ENCODE results near the gene EDN2. TPM values are rescaled to one million over a fixed set of nuclear protein-coding genes. Genes with fewer than 3 reads are reported as not detected.

EDN2 gene
- total RNA-seq, 1 experiment from 2014 or later, result 8.9 TPM

DNA sequence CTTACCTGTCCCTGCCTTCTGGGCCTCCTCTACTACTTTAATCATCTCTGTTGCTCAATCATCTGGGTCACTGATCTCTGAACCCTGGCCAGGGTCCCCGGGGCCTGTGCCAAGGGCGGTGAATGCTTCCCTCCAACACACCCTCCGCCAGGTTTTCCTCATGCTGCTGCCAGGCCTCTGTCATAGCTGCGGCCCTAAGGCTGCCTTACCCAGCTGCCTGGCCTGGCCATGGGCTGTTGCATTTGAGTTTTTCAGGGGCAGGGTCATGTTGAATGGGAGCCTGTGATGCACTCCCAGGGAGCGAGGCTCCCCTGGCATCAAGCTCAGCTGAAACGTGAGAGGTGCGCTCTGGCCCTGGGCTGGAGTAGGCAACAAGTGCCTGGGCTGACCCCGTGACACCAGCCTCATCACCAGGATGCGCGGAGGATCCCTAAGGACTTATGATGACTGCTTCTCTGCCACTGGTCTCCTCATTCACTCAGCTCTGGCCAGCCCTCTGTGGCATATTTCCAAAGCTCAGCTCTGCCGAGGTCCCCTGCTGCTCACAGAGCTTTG, 7.6 kb downstream of the EDN2 start:
- in situ Hi-C loops (cut with HindIII; ENCODE audit: low pct_unique_long_range_greater_than_20kb, low sequenced_read_pairs), result no loop called here
- no peak for DNase-seq (ENCODE audit: low read depth)

DNA sequence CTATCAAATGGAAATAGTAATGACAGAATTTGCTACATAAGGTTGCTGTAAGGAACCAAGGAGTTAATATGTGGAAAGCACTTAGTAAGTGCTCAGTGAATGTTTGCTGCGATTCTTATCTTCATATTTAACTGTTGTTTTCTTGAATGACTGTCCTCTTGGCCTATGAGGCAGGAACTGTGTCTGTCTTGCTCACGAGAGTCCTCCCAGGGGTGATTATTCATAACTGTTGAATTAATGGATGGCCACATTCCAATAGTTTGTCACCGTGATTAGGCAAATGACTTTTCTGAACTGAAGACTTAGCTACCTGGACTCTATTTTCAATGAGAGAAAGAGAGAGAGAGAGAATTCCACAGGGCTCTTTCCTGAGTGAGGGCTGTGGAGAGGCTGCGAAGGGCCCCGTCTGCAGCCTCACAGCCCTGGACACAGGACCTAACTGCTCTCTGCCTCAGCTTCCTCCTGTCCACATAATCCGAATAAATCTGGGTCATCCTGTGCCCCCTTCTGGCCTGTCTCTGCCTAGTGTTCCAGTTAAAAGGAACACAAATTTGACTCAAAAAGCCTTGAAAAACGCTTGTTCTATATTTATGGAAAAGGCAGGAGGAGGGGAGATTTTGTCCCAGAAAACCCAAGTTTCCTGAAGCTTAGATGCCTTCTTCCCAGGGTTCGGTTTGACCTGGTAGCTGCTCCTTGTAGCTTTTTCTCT, 8.5 kb downstream of the EDN2 start:
- no peak for DNase-seq (ENCODE audit: low read depth)
- in situ Hi-C loops (cut with HindIII; ENCODE audit: low pct_unique_long_range_greater_than_20kb, low sequenced_read_pairs), result no loop called here

DNA sequence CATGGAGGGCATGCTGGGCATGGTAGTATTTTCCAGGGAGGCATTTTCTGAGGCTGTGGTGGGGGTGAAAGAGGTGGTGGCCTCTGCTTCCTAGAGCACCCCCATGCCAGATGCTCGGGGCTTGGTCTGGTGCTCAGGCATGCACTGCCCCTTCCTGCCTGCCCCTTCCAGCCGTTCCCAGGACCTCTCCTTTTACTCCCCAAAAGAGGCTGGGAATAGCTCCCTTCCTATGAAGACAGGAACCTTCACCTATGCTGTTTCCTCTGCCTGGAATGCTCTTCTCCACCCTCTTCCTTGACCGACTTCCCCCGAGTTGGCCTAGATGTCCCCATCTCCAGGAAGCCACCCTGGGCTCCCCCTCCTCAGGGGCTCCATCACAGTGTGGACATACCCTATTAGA, 9.1 kb downstream of the EDN2 start:
- no peak for DNase-seq (ENCODE audit: low read depth)
- in situ Hi-C loops (cut with HindIII; ENCODE audit: low pct_unique_long_range_greater_than_20kb, low sequenced_read_pairs), result no loop called here

DNA sequence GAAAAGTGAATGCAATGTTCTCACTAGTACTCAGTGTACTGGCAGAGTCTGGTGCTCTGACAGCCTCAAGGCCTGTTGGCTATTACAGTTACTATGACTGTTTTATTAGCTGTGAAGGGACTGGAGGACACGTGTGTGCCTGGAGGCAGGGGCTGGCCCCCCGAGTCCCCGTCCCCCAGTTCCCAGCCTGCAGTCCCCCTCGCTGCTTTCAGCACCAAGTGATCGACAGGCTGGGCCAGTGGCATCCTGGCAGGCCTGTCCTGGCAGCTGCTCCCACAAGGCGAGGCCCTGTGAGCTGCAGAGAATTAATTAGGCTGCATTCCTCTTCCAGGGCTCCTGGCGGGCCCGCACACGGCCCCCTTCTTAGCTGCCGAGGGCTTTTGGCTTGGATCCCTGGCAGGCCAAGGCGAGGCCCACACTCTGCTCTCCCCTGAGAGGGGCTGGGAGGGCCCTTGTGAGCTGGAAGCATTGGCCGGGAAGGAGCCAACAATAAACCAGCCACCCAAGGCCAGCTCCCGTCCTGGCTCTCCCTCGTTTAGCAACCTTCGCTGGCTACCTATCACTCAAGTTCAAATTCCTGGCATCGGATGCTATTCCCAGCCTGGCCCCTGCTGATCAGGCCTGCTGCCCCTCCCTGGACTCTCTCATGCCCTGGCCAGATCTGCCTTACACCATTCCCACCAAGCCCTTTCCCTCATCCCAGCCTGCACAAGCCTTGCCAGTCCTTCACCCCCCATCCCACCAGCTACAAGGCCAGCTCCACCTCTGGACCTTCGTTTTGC, 9.8 kb downstream of the EDN2 start:
- no peak for DNase-seq (ENCODE audit: low read depth)
- in situ Hi-C loops (cut with HindIII; ENCODE audit: low pct_unique_long_range_greater_than_20kb, low sequenced_read_pairs), result no loop called here

- no peak for DNase-seq (ENCODE audit: low read depth)
- in situ Hi-C loops (cut with HindIII; ENCODE audit: low pct_unique_long_range_greater_than_20kb, low sequenced_read_pairs), result no loop called here
These were observed 10.6 kb downstream of the EDN2 start for GRCh38 chr1:41473738-41474362.

DNA sequence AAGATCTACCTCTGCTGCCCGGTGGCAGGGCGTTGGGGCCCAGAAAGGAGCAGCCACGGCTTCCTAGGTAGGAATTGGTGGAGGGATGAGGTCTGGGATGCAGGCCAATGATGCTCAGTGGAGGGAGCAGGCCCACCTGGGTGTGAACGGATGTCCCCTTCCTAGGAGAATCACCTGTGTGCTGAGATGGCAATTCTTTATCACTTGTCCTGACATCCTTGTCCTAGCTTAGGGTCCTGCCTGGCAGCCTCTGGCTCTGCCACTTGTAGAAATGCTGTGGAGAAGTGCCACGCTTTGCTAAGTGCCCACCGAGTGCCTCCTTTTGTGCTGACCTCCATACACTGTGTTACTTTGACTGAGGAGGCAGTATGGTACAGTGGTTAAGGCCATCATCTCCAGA, 12.8 kb downstream of the EDN2 start:
- DNase-seq (ENCODE audit: low read depth), result no peak
- in situ Hi-C loops (cut with HindIII; ENCODE audit: low pct_unique_long_range_greater_than_20kb, low sequenced_read_pairs), result no loop called here

DNA sequence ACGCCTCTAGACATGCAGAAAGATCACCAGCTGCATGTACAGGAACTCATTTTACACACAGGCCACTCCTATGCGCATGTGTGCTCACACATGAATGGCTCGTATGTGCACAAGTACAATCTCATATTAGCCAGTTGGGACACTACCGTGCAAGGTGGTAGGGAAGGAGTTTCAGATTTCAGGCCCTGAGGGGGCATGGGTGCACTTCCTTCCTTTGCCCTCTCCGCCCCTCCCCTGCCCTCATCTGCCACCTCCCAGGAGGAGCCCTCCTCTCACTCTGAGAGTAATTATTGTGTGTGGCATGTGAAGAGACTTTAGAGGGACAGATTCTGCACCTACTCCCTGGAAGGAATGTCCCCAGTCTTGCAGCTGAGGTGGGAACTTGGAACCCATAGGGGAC, 14.8 kb downstream of the EDN2 start:
- DNase-seq (ENCODE audit: low read depth), result no peak
- in situ Hi-C loops (cut with HindIII; ENCODE audit: low pct_unique_long_range_greater_than_20kb, low sequenced_read_pairs), result no loop called here

GRCh38 chr1:41468122-41468762, 16.2 kb downstream of the EDN2 start:
- DNase-seq (ENCODE audit: low read depth), result no peak
- in situ Hi-C loops (cut with HindIII; ENCODE audit: low pct_unique_long_range_greater_than_20kb, low sequenced_read_pairs), result no loop called here

GRCh38 chr1:41467673-41468072, 16.8 kb downstream of the EDN2 start:
- DNase-seq (ENCODE audit: low read depth), result no peak
- in situ Hi-C loops (cut with HindIII; ENCODE audit: low pct_unique_long_range_greater_than_20kb, low sequenced_read_pairs), result no loop called here

- in situ Hi-C loops (cut with HindIII; ENCODE audit: low pct_unique_long_range_greater_than_20kb, low sequenced_read_pairs), result no loop called here
- no peak for DNase-seq (ENCODE audit: low read depth)
These were observed 18.3 kb downstream of the EDN2 start for GRCh38 chr1:41466146-41466545.

GRCh38 chr1:41465741-41466140, 18.7 kb downstream of the EDN2 start:
- in situ Hi-C loops (cut with HindIII; ENCODE audit: low pct_unique_long_range_greater_than_20kb, low sequenced_read_pairs), result no loop called here
- DNase-seq (ENCODE audit: low read depth), result no peak

DNA sequence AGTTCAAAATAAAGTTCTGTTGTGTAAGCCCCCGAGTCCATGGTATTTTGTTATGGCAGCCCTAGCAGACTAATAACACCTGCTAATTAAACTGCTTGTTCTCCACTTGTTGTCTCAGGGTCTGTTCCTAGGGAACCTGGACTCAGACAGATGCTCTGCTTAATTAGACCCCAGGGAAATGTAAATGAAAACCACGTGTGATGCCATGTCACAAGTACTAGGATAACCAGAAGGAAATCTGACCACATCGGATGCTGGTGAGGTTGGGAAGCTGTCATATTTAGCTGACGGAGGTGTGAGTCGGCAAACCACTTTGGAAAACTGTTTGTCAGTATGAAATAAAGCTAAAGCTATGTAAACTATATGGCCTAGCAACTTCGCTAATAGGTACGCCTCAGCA, 19.6 kb downstream of the EDN2 start:
- in situ Hi-C loops (cut with HindIII; ENCODE audit: low pct_unique_long_range_greater_than_20kb, low sequenced_read_pairs), result no loop called here
- DNase-seq (ENCODE audit: low read depth), result no peak

- DNase-seq (ENCODE audit: low read depth), result no peak
- in situ Hi-C loops (cut with HindIII; ENCODE audit: low pct_unique_long_range_greater_than_20kb, low sequenced_read_pairs), result no loop called here
These were observed 21.0 kb downstream of the EDN2 start for GRCh38 chr1:41463516-41463915.

GRCh38 chr1:41462680-41463004, 21.8 kb downstream of the EDN2 start:
- DNase-seq (ENCODE audit: low read depth), result no peak

DNA sequence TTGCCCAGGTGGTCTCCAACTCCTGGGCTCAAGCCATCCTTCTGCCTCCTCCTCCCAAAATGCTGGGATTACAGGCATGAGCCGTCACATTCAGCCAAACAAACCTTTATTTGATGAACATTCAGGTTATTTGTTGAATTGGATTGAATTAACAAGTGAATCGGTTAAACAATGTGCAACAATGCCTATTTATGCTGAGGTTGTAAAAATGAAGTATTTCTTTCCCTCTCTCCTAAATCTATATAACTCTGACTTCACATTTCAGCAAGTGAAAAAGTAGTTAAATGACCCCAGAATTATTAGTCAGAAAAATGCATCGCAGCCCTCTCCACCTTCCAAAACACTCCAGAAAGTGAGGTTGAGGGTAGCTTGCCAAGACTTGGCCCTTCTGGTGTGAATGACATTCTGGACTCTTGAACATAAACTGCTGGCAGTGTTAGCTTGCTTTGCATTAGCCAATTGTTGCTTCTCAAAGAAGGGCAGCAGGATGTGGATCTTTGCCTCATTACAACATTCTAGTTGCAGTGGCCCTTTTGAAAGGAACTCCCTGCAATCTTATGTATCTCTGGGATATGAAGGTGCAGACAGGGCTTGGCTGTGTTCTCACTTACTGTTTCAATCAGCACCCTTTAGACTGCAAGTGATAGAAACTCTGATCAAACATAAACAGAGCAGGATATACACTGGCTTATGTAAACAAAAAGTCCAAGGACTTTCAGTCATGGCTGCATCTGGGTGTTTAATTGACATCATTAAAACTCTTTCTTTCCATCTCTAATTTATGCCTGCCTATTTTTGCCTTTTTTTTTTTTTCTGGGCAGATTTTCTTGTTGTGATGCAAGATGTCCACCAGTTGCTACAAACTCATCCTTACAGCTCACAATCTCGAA, 22.4 kb downstream of the EDN2 start:
- no peak for DNase-seq (ENCODE audit: low read depth)
- in situ Hi-C loops (cut with HindIII; ENCODE audit: low pct_unique_long_range_greater_than_20kb, low sequenced_read_pairs), result no loop called here

More at GRCh38 chr1:41462680-41463004, 21.8 kb downstream of the EDN2 start:
- in situ Hi-C loops (cut with HindIII; ENCODE audit: low pct_unique_long_range_greater_than_20kb, low sequenced_read_pairs), result no loop called here

- in situ Hi-C loops (cut with HindIII; ENCODE audit: low pct_unique_long_range_greater_than_20kb, low sequenced_read_pairs), result no loop called here
These were observed 27.5 kb downstream of the EDN2 start for GRCh38 chr1:41456847-41457540.

More at GRCh38 chr1:41456847-41457540, 27.5 kb downstream of the EDN2 start:
- no peak for DNase-seq (ENCODE audit: low read depth)
